Tibial nerve (tissue), 4 donors: ENCODE data around the gene RGS18.
"Not testable (repeated sequence)": the region's sequence is repeated elsewhere in the genome, so short reads cannot be mapped to it uniquely, and the experiment has no call there.

Experiments used
- EP300 ChIP-seq, 2 donors: sonication (generic); formaldehyde crosslinking; IDR thresholded peaks; one replicate each; pipeline ENCODE4 v1.6.1; 2017; ENCODE audit warnings: antibody characterized with exemption in 2 of 2, mild to moderate bottlenecking in 1 of 2
- POLR2A ChIP-seq, 2 donors: fragments of 450-650 bp; IDR thresholded peaks; one replicate each; pipeline ENCODE4 v1.6.1; 2017; ENCODE audit warnings: antibody characterized with exemption in 2 of 2, mild to moderate bottlenecking in 2 of 2, moderate library complexity in 2 of 2
- TF ChIP-seq, protein P1 (sequence below), 5 experiments: fragments of 200-600 bp in 3 of 5; fragments of 450-650 bp in 2 of 5; sonication (generic) in 3 of 5; IDR thresholded peaks; one replicate each; pipeline ENCODE4 v1.5.1; 2016 to 2019; ENCODE audit warnings: antibody characterized with exemption in 5 of 5, mild to moderate bottlenecking in 3 of 5, moderate library complexity in 2 of 5

- TF ChIP-seq, protein P1, sequence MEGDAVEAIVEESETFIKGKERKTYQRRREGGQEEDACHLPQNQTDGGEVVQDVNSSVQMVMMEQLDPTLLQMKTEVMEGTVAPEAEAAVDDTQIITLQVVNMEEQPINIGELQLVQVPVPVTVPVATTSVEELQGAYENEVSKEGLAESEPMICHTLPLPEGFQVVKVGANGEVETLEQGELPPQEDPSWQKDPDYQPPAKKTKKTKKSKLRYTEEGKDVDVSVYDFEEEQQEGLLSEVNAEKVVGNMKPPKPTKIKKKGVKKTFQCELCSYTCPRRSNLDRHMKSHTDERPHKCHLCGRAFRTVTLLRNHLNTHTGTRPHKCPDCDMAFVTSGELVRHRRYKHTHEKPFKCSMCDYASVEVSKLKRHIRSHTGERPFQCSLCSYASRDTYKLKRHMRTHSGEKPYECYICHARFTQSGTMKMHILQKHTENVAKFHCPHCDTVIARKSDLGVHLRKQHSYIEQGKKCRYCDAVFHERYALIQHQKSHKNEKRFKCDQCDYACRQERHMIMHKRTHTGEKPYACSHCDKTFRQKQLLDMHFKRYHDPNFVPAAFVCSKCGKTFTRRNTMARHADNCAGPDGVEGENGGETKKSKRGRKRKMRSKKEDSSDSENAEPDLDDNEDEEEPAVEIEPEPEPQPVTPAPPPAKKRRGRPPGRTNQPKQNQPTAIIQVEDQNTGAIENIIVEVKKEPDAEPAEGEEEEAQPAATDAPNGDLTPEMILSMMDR (IDR thresholded peaks at IDR 0.05): not testable (repeated sequence)
- TF ChIP-seq POLR2A, EP300 (IDR thresholded peaks at IDR 0.05): not testable (repeated sequence)
Measured at GRCh38 chr1:192165002-192165401, 6.7 kb downstream of the RGS18 start.
